HepG2 (cell line): ENCODE results near the gene INPP5K. TPM values are rescaled to one million over a fixed set of nuclear protein-coding genes. Genes with fewer than 3 reads are reported as not detected.

ENCODE experiments used
- ATAC-seq: fragments of 200-7000 bp; cut with Tn5 transposase; 3 replicates; pipeline ENCODE4 v1.9.1; 2020; ENCODE audit warnings: mild to moderate bottlenecking, moderate library complexity
- BruUV-seq: library from RNA; stranded (reverse); fragments of 400-500 nt; replicated peaks from 2 replicates; lab custom pipeline; 2021; lab: Mats Ljungman, UMichigan
- CTCF ChIA-PET: fragments of 300-600 bp; formaldehyde crosslinking; extraction: SDS; loops from one replicate; lab custom pipeline; 2021; ENCODE audit warnings: low total read pairs, inconsistent platforms, low intra/inter-chr PET ratio; lab: Yijun Ruan, JAX
- POLR2A ChIA-PET: fragments of 350-600 bp; sonication (Branson Sonifier 250); formaldehyde crosslinking; loops from one replicate; lab custom pipeline; 2020; ENCODE audit warnings: antibody characterized with exemption, inconsistent platforms; lab: Yijun Ruan, JAX
- DNase-seq: peaks from one replicate; pipeline ENCODE4 v3.0.0-alpha.2; 2015; ENCODE audit warnings: low spot score
- FAIRE-seq: peaks from 3 replicates; lab custom pipeline; 2011; peaks lifted over from hg19 to GRCh38; lab: Jason Lieb, UNC
- H2AFZ ChIP-seq: one replicate; pipeline ENCODE4 v1.6.1; 2011; ENCODE audit warnings: low read length, inconsistent platforms
- H3K27ac ChIP-seq: fragments of 300-600 bp; 3 replicates; pipeline ENCODE4 v1.8.0; 2011; ENCODE audit warnings: mixed run types, mild to moderate bottlenecking, mixed read lengths, low read length, inconsistent platforms; ENCODE audit not compliant: insufficient read depth; ENCODE audit errors: extremely low read length
- H3K27me3 ChIP-seq, 2 experiments: fragments of 200-600 bp in 1 of 2; 2 replicates in 1 of 2; 3 replicates in 1 of 2; pipeline versions ENCODE4 v1.6.0 to v1.8.0; 2011; ENCODE audit warnings: low read length in 2 of 2, mild to moderate bottlenecking in 2 of 2, moderate library complexity in 2 of 2, inconsistent platforms in 1 of 2; ENCODE audit not compliant: insufficient read depth in 2 of 2, control insufficient read depth in 1 of 2
- H3K36me3 ChIP-seq, 2 experiments: fragments of 200-600 bp in 1 of 2; replicated peaks in 1 of 2; 2 replicates in 1 of 2; 3 replicates in 1 of 2; pipeline versions ENCODE4 v1.5.1 to v1.8.0; 2011; ENCODE audit warnings: low read length in 2 of 2, inconsistent platforms in 1 of 2; ENCODE audit not compliant: insufficient read depth in 2 of 2, control insufficient read depth in 1 of 2
- H3K4me1 ChIP-seq: 2 replicates; pipeline ENCODE4 v1.5.1; 2012; ENCODE audit warnings: low read length, inconsistent platforms; ENCODE audit not compliant: insufficient read depth
- H3K4me2 ChIP-seq: 2 replicates; pipeline ENCODE4 v1.6.0; 2011; ENCODE audit warnings: low read depth, low read length, inconsistent platforms
- H3K4me3 ChIP-seq, 3 experiments: fragments of 200-600 bp in 1 of 3; sonication (generic), shearing (Covaris generic) in 1 of 3; replicated peaks in 1 of 3; 2 replicates each; pipeline ENCODE4 v1.5.1; 2011 to 2016; ENCODE audit warnings: low read length in 3 of 3, inconsistent platforms in 2 of 3, low read depth in 2 of 3, mild to moderate bottlenecking in 2 of 3, control low read depth in 1 of 3, mixed read lengths in 1 of 3; ENCODE audit not compliant: insufficient read depth in 1 of 3
- H3K79me2 ChIP-seq: one replicate; pipeline ENCODE4 v1.6.1; 2011; ENCODE audit warnings: low read length, inconsistent platforms; ENCODE audit not compliant: insufficient read depth
- H3K9ac ChIP-seq: 2 replicates; pipeline ENCODE4 v1.6.0; 2011; ENCODE audit warnings: mild to moderate bottlenecking, low read depth, low read length, inconsistent platforms; ENCODE audit not compliant: insufficient read depth
- H3K9me3 ChIP-seq: 2 replicates; pipeline ENCODE4 v1.5.1; 2012; ENCODE audit warnings: mild to moderate bottlenecking, low read length
- H4K20me1 ChIP-seq: 2 replicates; pipeline ENCODE4 v1.6.0; 2011; ENCODE audit warnings: inconsistent platforms, mild to moderate bottlenecking, low read length, moderate library complexity; ENCODE audit not compliant: insufficient read depth
- AGO2 ChIP-seq: fragments of 200-400 bp; formaldehyde crosslinking; optimal IDR thresholded peaks from 2 replicates; pipeline ENCODE3; 2017; ENCODE audit warnings: mild to moderate bottlenecking, low read depth, low read length, moderate library complexity
- JDP2 ChIP-seq: sonication (generic); formaldehyde crosslinking; IDR thresholded peaks from 2 replicates; pipeline ENCODE4 v1.8.1; 2022; ENCODE audit warnings: missing genetic modification reagents, borderline replicate concordance
- NFIB ChIP-seq: sonication (generic); formaldehyde crosslinking; IDR thresholded peaks from 2 replicates; pipeline ENCODE4 v1.9.0; 2021; ENCODE audit warnings: missing genetic modification reagents, mild to moderate bottlenecking, borderline replicate concordance
- ZNF230 ChIP-seq: sonication (generic); formaldehyde crosslinking; IDR thresholded peaks from 2 replicates; pipeline ENCODE4 v1.4.0; 2020; ENCODE audit warnings: mild to moderate bottlenecking, missing genetic modification reagents
- ZNF407 ChIP-seq: sonication (generic); formaldehyde crosslinking; IDR thresholded peaks from one replicate; pipeline ENCODE4 v1.5.1; 2020; ENCODE audit warnings: mild to moderate bottlenecking, missing genetic modification reagents; ENCODE audit errors: not compliant biosample characterization
- WGBS: methylation state at CpG from one replicate; pipeline ENCODE4 v1.1.6; 2017; ENCODE audit warnings: low lambda C conversion rate; 5-methylcytosine and 5-hydroxymethylcytosine counted together
- in situ Hi-C: cut with HindIII; loops from 2 replicates; pipeline ENCODE4 v1.10.0; 2017; ENCODE audit warnings: low pct_unique_long_range_greater_than_20kb; ENCODE audit not compliant: extremely low pct_ligation_motif_present
- intact Hi-C: fragments of 100-400 bp; cut with micrococcal nuclease; formaldehyde crosslinking; loops from one replicate; pipeline ENCODE4 v1.10.0; 2022; ENCODE audit not compliant: unreplicated experiment
- polyA plus RNA-seq, 8 experiments: library from polyadenylated mRNA; depleted of rRNA in 3 of 8; stranded (reverse) in 7 of 8; unstranded in 1 of 8; fragments of >200 nt; fragmentation: Illumina TruSeq in 4 of 8; extraction: Trizol in 4 of 8; gene quantifications; 2 replicates each; pipeline versions ENCODE4 v1.2.1 to v1.2.3, GENCODE V29; 2011 to 2016; ENCODE audit warnings: low read depth in 4 of 8, missing spikeins in 1 of 8, mixed read lengths in 1 of 8; ENCODE audit not compliant: insufficient read depth in 1 of 8
- total RNA-seq, 5 experiments: library from RNA; depleted of rRNA; stranded (reverse); fragments of >200 nt; fragmentation: Illumina TruSeq; extraction: Trizol; gene quantifications; 2 replicates each; pipeline ENCODE4 v1.2.3, GENCODE V29; 2016; ENCODE audit warnings: low read depth in 1 of 5
- TF ChIP-seq, protein P1 (sequence below): sonication (generic); formaldehyde crosslinking; IDR thresholded peaks from 2 replicates; pipeline ENCODE4 v1.4.0; 2020; ENCODE audit warnings: mild to moderate bottlenecking, missing genetic modification reagents

Gene INPP5K
- total and polyA plus RNA-seq, 2 of the 13 experiments (the other 11 are each of a cell fraction or from before 2014, with no cell fraction given): 4.8 to 9.6 TPM

GRCh38 chr17:1496869-1497268 is 19.5 kb downstream of the INPP5K start:
- Histone ChIP-seq H3K9me3 (no peaks in the 10 kb centered on the region), H3K9ac (no peak overlapping the region), H2AFZ (no peak overlapping the region), H3K4me1 (peaks cover 14% of the 10 kb centered on the region), H4K20me1 (no peaks in the 10 kb centered on the region), H3K4me3 (no peak overlapping the region), H3K36me3 (no peaks in the 10 kb centered on the region), H3K27ac (no peak overlapping the region), H3K27me3 (no peaks in the 10 kb centered on the region; a peak in 1 of 5 replicates), H3K4me2 (no peak overlapping the region), H3K79me2 (no peaks in the 10 kb centered on the region)
- in situ Hi-C loops: no loop called here
- ATAC-seq (no peak), FAIRE-seq (no peak), DNase-seq (no peak)
- WGBS: 93% methylated on average over 11 of the region's 14 CpGs
- no TSS peak for BruUV-seq
- no peak for TF ChIP-seq ZNF230
- TF ChIP-seq AGO2: peak; percentile 27
- intact Hi-C loops: no loop called here
- POLR2A ChIA-PET: interaction anchor here (0.9 kb wide), 1 partner anchor 8 kb away, joined by 3 read pairs; no protein-coding TSS in a partner anchor
- CTCF ChIA-PET: no interaction called here

GRCh38 chr17:1495265-1495989 is 21.0 kb downstream of the INPP5K start:
- Histone ChIP-seq H3K79me2 (peaks cover 4% of the 10 kb centered on the region), H3K9me3 (no peaks in the 10 kb centered on the region), H2AFZ (no peak overlapping the region), H3K27me3 (no peaks in the 10 kb centered on the region; a peak in 1 of 5 replicates), H4K20me1 (no peaks in the 10 kb centered on the region), H3K36me3 (no peaks in the 10 kb centered on the region), H3K4me1 (peaks cover 19% of the 10 kb centered on the region), H3K4me3 (no peak overlapping the region), H3K27ac (no peak overlapping the region), H3K4me2 (no peak overlapping the region), H3K9ac (no peak overlapping the region)
- intact Hi-C loops (no loop called here), in situ Hi-C loops (no loop called here)
- no TSS peak for BruUV-seq
- ATAC-seq (no peak), DNase-seq (no peak), FAIRE-seq (no peak)
- WGBS: 88% methylated on average over 14 of the region's 14 CpGs
- ChIA-PET POLR2A (no interaction called here), CTCF (no interaction called here)
- TF ChIP-seq ZNF407 (CRISPR knock-in tag): no peak
- TF ChIP-seq NFIB (CRISPR knock-in tag): no peak
- TF ChIP-seq, protein P1, sequence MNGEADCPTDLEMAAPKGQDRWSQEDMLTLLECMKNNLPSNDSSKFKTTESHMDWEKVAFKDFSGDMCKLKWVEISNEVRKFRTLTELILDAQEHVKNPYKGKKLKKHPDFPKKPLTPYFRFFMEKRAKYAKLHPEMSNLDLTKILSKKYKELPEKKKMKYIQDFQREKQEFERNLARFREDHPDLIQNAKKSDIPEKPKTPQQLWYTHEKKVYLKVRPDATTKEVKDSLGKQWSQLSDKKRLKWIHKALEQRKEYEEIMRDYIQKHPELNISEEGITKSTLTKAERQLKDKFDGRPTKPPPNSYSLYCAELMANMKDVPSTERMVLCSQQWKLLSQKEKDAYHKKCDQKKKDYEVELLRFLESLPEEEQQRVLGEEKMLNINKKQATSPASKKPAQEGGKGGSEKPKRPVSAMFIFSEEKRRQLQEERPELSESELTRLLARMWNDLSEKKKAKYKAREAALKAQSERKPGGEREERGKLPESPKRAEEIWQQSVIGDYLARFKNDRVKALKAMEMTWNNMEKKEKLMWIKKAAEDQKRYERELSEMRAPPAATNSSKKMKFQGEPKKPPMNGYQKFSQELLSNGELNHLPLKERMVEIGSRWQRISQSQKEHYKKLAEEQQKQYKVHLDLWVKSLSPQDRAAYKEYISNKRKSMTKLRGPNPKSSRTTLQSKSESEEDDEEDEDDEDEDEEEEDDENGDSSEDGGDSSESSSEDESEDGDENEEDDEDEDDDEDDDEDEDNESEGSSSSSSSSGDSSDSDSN (CRISPR knock-in tag): no peak
- TF ChIP-seq JDP2 (CRISPR knock-in tag): no peak
